ENCODE measurements around the gene MBD3L2. TPM values are rescaled to one million over a fixed set of nuclear protein-coding genes. Genes with fewer than 3 reads are reported as not detected.
"Not testable (repeated sequence)": the region's sequence is repeated elsewhere in the genome, so short reads cannot be mapped to it uniquely, and the experiment has no call there.

The MBD3L2 gene
- total RNA-seq, 1 experiment from 2014 or later = not detected

DNA sequence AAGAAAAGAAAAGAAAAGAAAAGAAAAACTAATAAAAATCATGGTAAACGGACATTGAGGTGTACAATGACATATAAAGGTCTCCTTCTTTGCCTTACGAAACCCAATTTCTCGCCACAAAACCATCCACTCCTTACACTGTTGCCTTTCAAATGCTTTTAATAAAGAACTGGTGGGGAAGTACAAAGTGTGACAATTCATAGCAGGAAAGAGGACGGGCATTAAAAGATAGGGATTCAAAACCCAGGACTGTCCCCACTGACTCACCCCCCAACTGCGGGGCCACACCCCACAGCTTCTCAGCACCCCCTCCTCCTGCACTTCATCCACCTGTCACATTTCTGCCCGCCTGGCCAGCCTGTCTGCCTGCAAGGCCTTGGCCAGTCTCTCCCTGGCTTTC, 30.3 kb upstream of the MBD3L2 start:
- Mint-ChIP-seq H3K4me3 (ENCODE audit: low read depth, unreplicated experiment) (no peak overlapping the region), H3K36me3 (ENCODE audit: insufficient read depth, unreplicated experiment) (no peaks in the 10 kb centered on the region), H3K9me3 (ENCODE audit: low read depth, unreplicated experiment) (no peaks in the 10 kb centered on the region), H3K27me3 (ENCODE audit: unreplicated experiment) (no peaks in the 10 kb centered on the region), H3K27ac (ENCODE audit: unreplicated experiment) (no peak overlapping the region), H3K4me1 (ENCODE audit: low read depth, unreplicated experiment) (no peaks in the 10 kb centered on the region)
- CTCF ChIA-PET = no interaction called here
- intact Hi-C loops (cut with micrococcal nuclease; ENCODE audit: unreplicated experiment) = no loop called here
- TF ChIP-seq, protein P1, sequence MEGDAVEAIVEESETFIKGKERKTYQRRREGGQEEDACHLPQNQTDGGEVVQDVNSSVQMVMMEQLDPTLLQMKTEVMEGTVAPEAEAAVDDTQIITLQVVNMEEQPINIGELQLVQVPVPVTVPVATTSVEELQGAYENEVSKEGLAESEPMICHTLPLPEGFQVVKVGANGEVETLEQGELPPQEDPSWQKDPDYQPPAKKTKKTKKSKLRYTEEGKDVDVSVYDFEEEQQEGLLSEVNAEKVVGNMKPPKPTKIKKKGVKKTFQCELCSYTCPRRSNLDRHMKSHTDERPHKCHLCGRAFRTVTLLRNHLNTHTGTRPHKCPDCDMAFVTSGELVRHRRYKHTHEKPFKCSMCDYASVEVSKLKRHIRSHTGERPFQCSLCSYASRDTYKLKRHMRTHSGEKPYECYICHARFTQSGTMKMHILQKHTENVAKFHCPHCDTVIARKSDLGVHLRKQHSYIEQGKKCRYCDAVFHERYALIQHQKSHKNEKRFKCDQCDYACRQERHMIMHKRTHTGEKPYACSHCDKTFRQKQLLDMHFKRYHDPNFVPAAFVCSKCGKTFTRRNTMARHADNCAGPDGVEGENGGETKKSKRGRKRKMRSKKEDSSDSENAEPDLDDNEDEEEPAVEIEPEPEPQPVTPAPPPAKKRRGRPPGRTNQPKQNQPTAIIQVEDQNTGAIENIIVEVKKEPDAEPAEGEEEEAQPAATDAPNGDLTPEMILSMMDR (IDR thresholded peaks at IDR 0.05; ENCODE audit: unreplicated experiment) = no peak
- no peak for DNase-seq
- BruUV-seq (replicated peaks) = no TSS peak

DNA sequence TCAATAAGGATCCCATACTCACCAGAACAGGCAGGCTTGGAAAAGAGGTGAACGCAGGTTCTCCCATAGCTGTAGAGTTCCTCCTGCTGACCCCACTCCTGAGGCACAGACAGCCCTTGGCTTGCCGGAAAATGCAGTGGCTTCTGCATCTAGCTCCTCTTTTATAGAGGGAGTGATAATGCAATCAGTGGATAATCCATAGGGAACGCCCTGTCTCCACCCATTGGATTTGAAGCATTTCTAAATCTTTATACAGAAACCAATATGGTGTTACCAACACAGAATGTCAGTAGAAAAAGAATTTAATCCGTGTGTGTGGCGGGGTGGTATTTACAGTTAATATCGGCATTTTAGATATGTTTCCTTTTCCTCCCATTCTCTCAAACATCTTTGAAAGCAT, 27.8 kb upstream of the MBD3L2 start, which contains the start of gene MBD3L2B:
Gene MBD3L2B, minus strand, starts transcription at position 101 of the 400 bp plus-strand sequence. Its CDS starts 34 bp downstream, at position 67.
- H3K27ac Mint-ChIP-seq (ENCODE audit: unreplicated experiment); BruUV-seq (replicated peaks); intact Hi-C loops (cut with micrococcal nuclease; ENCODE audit: unreplicated experiment); CTCF ChIA-PET; DNase-seq; H3K27me3 Mint-ChIP-seq (ENCODE audit: unreplicated experiment); H3K36me3 Mint-ChIP-seq (ENCODE audit: insufficient read depth, unreplicated experiment); H3K4me3 Mint-ChIP-seq (ENCODE audit: low read depth, unreplicated experiment); H3K4me1 Mint-ChIP-seq (ENCODE audit: low read depth, unreplicated experiment); H3K9me3 Mint-ChIP-seq (ENCODE audit: low read depth, unreplicated experiment): not testable (repeated sequence)

DNA sequence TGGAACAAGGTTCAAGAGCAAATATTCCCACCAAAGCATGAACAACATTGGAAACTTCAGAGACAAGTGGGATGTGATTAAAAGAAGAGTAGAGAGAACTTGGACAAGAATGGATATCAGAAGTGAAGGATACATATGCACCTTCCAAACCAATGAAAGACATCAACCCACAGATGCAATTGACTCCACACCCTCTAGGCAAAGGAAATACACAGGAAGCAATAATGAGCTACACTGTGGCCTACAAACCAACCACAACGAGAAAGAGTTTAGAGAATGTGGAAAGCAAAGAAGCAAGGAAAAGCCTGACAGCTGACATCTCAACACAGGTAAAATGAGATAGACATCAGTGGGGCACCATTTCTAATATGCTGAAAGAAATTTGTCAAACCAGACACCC, 20.3 kb upstream of the MBD3L2 start:
- intact Hi-C loops (cut with micrococcal nuclease; ENCODE audit: unreplicated experiment) = not testable (repeated sequence)

DNA sequence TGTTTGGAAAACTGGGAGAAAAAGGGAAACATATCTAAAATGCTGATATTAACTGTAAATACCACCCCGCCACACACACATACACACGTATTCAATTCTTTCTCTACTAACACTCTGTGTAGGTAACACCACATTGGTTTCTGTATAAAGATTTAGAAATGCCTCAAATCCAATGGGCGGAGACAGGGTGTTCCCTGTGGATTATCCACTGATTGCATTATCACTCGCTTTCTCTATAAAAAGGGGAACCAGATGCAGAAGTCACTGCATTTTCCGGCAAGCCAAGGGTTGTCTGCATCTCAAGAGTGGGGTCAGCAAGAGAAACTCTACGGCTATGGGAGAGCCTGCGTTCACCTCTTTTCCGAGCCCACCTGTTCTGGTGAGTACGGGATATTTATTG, 18.8 kb upstream of the MBD3L2 start, which contains the start of gene MBD3L5:
Gene MBD3L5, plus strand, starts transcription at position 301 of the 400 bp plus-strand sequence. Its CDS starts 34 bp downstream, at position 335.
- H3K4me1 Mint-ChIP-seq (ENCODE audit: low read depth, unreplicated experiment); H3K27me3 Mint-ChIP-seq (ENCODE audit: unreplicated experiment); H3K36me3 Mint-ChIP-seq (ENCODE audit: insufficient read depth, unreplicated experiment); H3K9me3 Mint-ChIP-seq (ENCODE audit: low read depth, unreplicated experiment); BruUV-seq (replicated peaks); CTCF ChIA-PET; H3K4me3 Mint-ChIP-seq (ENCODE audit: low read depth, unreplicated experiment); intact Hi-C loops (cut with micrococcal nuclease; ENCODE audit: unreplicated experiment); H3K27ac Mint-ChIP-seq (ENCODE audit: unreplicated experiment); DNase-seq: not testable (repeated sequence)

More for the DNA sequence above, 20.3 kb upstream of the MBD3L2 start:
- H3K36me3 Mint-ChIP-seq (ENCODE audit: insufficient read depth, unreplicated experiment); DNase-seq; BruUV-seq (replicated peaks); H3K27ac Mint-ChIP-seq (ENCODE audit: unreplicated experiment); H3K9me3 Mint-ChIP-seq (ENCODE audit: low read depth, unreplicated experiment); H3K4me1 Mint-ChIP-seq (ENCODE audit: low read depth, unreplicated experiment); H3K27me3 Mint-ChIP-seq (ENCODE audit: unreplicated experiment); H3K4me3 Mint-ChIP-seq (ENCODE audit: low read depth, unreplicated experiment); CTCF ChIA-PET: not testable (repeated sequence)

DNA sequence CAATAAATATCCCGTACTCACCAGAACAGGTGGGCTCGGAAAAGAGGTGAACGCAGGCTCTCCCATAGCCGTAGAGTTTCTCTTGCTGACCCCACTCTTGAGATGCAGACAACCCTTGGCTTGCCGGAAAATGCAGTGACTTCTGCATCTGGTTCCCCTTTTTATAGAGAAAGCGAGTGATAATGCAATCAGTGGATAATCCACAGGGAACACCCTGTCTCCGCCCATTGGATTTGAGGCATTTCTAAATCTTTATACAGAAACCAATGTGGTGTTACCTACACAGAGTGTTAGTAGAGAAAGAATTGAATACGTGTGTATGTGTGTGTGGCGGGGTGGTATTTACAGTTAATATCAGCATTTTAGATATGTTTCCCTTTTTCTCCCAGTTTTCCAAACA, 9.0 kb upstream of the MBD3L2 start, which contains the start of gene MBD3L4:
Gene MBD3L4, minus strand, starts transcription at position 101 of the 400 bp plus-strand sequence. Its CDS starts 35 bp downstream, at position 66.
- H3K4me3 Mint-ChIP-seq (ENCODE audit: low read depth, unreplicated experiment); H3K27me3 Mint-ChIP-seq (ENCODE audit: unreplicated experiment); H3K4me1 Mint-ChIP-seq (ENCODE audit: low read depth, unreplicated experiment); intact Hi-C loops (cut with micrococcal nuclease; ENCODE audit: unreplicated experiment); H3K27ac Mint-ChIP-seq (ENCODE audit: unreplicated experiment); DNase-seq; H3K36me3 Mint-ChIP-seq (ENCODE audit: insufficient read depth, unreplicated experiment); BruUV-seq (replicated peaks); CTCF ChIA-PET; H3K9me3 Mint-ChIP-seq (ENCODE audit: low read depth, unreplicated experiment): not testable (repeated sequence)

DNA sequence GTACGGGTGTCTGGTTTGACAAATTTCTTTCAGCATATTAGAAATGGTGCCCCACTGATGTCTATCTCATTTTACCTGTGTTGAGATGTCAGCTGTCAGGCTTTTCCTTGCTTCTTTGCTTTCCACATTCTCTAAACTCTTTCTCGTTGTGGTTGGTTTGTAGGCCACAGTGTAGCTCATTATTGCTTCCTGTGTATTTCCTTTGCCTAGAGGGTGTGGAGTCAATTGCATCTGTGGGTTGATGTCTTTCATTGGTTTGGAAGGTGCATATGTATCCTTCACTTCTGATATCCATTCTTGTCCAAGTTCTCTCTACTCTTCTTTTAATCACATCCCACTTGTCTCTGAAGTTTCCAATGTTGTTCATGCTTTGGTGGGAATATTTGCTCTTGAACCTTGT, 7.6 kb upstream of the MBD3L2 start:
- H3K27ac Mint-ChIP-seq (ENCODE audit: unreplicated experiment); intact Hi-C loops (cut with micrococcal nuclease; ENCODE audit: unreplicated experiment); H3K9me3 Mint-ChIP-seq (ENCODE audit: low read depth, unreplicated experiment); H3K36me3 Mint-ChIP-seq (ENCODE audit: insufficient read depth, unreplicated experiment); H3K27me3 Mint-ChIP-seq (ENCODE audit: unreplicated experiment); CTCF ChIA-PET; H3K4me3 Mint-ChIP-seq (ENCODE audit: low read depth, unreplicated experiment); BruUV-seq (replicated peaks); H3K4me1 Mint-ChIP-seq (ENCODE audit: low read depth, unreplicated experiment); DNase-seq: not testable (repeated sequence)

DNA sequence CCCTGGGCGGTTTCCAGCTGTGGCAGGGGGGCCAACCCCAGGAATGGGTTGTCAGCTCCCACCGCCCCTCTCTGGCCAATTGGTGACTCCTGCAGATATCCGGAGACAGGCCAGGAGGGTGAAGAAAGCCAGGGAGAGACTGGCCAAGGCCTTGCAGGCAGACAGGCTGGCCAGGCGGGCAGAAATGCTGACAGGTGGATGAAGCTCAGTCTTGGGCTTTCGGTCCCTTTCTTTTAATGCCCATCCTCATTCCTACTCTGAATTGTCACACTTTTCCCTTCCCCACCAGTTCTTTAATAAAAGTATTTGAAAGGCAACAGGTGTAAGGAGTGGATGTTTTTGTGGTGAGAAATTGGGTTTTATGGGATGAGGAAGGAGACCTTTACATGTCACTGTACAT, 2.3 kb downstream of the MBD3L2 start:
- H3K4me3 Mint-ChIP-seq (ENCODE audit: low read depth, unreplicated experiment); H3K36me3 Mint-ChIP-seq (ENCODE audit: insufficient read depth, unreplicated experiment); H3K9me3 Mint-ChIP-seq (ENCODE audit: low read depth, unreplicated experiment); intact Hi-C loops (cut with micrococcal nuclease; ENCODE audit: unreplicated experiment); H3K27ac Mint-ChIP-seq (ENCODE audit: unreplicated experiment); CTCF ChIA-PET; BruUV-seq (replicated peaks); DNase-seq; H3K27me3 Mint-ChIP-seq (ENCODE audit: unreplicated experiment); H3K4me1 Mint-ChIP-seq (ENCODE audit: low read depth, unreplicated experiment): not testable (repeated sequence)

DNA sequence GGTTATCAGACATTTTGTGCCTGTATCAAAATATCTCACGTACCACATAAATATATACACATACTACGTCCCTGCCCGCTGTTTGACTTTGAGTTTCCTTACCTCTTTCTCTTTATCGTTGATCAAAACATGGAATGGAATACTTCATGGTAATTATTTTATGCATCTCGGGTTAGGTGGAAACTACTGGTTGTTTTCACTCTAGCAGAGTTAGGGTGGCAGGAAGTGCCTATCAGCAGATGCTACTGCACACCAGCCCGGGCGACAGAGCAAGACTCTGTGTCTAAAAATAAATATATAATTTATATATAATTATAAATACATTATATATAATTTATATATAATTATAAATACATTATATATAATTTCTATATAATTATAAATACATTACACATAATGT, 3.8 kb downstream of the MBD3L2 start:
- H3K27me3 Mint-ChIP-seq (ENCODE audit: unreplicated experiment); H3K27ac Mint-ChIP-seq (ENCODE audit: unreplicated experiment); CTCF ChIA-PET; BruUV-seq (replicated peaks); H3K4me1 Mint-ChIP-seq (ENCODE audit: low read depth, unreplicated experiment); H3K4me3 Mint-ChIP-seq (ENCODE audit: low read depth, unreplicated experiment); H3K9me3 Mint-ChIP-seq (ENCODE audit: low read depth, unreplicated experiment); intact Hi-C loops (cut with micrococcal nuclease; ENCODE audit: unreplicated experiment); DNase-seq; H3K36me3 Mint-ChIP-seq (ENCODE audit: insufficient read depth, unreplicated experiment): not testable (repeated sequence)

DNA sequence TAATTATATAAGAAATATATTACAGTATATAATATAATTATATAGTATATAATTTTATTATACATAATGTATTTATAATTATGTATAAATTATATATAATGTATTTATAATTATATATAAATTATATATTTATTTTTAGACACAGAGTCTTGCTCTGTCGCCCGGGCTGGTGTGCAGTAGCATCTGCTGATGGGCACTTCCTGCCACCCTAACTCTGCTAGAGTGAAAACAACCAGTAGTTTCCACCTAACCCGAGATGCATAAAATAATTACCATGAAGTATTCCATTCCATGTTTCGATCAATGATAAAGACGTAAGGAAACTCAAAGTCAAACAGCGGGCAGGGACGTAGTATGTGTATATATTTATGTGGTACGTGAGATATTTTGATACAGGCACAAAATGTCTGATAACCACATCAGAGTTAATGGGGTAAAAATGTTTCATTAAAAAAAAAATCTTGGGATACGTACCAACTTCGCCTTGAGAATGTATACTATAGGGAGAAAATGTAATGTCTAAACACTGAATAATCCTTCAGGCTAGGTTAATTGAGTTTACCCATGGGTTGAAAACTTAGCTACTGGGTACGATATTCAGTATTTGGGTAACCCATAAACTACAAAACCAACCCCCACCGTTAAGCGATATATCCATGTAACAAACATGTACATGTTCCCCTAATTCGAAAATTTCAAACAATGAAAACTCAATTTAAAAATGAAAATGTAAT, 5.7 kb downstream of the MBD3L2 start:
- not testable (repeated sequence) for H3K36me3 Mint-ChIP-seq (ENCODE audit: insufficient read depth, unreplicated experiment)

More for the DNA sequence above, 5.7 kb downstream of the MBD3L2 start:
- H3K27ac Mint-ChIP-seq (ENCODE audit: unreplicated experiment); intact Hi-C loops (cut with micrococcal nuclease; ENCODE audit: unreplicated experiment); DNase-seq; H3K9me3 Mint-ChIP-seq (ENCODE audit: low read depth, unreplicated experiment); H3K4me1 Mint-ChIP-seq (ENCODE audit: low read depth, unreplicated experiment); CTCF ChIA-PET; H3K4me3 Mint-ChIP-seq (ENCODE audit: low read depth, unreplicated experiment); BruUV-seq (replicated peaks); H3K27me3 Mint-ChIP-seq (ENCODE audit: unreplicated experiment): not testable (repeated sequence)
